HepG2 (cell line): Measurements from ENCODE around the gene C10orf143. TPM values are rescaled to one million over a fixed set of nuclear protein-coding genes. Genes with fewer than 3 reads are reported as not detected.

Experiments
- ATAC-seq: fragments of 200-7000 bp; cut with Tn5 transposase; 3 replicates; pipeline ENCODE4 v1.9.1; 2020; ENCODE audit warnings: mild to moderate bottlenecking, moderate library complexity
- BruUV-seq: library from RNA; stranded (reverse); fragments of 400-500 nt; replicated peaks from 2 replicates; lab custom pipeline; 2021; lab: Mats Ljungman, UMichigan
- CTCF ChIA-PET: fragments of 300-600 bp; formaldehyde crosslinking; extraction: SDS; loops from one replicate; lab custom pipeline; 2021; ENCODE audit warnings: low total read pairs, inconsistent platforms, low intra/inter-chr PET ratio; lab: Yijun Ruan, JAX
- POLR2A ChIA-PET: fragments of 350-600 bp; sonication (Branson Sonifier 250); formaldehyde crosslinking; loops from one replicate; lab custom pipeline; 2020; ENCODE audit warnings: antibody characterized with exemption, inconsistent platforms; lab: Yijun Ruan, JAX
- DNase-seq: peaks from one replicate; pipeline ENCODE4 v3.0.0-alpha.2; 2015; ENCODE audit warnings: low spot score
- FAIRE-seq: peaks from 3 replicates; lab custom pipeline; 2011; peaks lifted over from hg19 to GRCh38; lab: Jason Lieb, UNC
- H2AFZ ChIP-seq: one replicate; pipeline ENCODE4 v1.6.1; 2011; ENCODE audit warnings: low read length, inconsistent platforms
- H3K27ac ChIP-seq: fragments of 300-600 bp; 3 replicates; pipeline ENCODE4 v1.8.0; 2011; ENCODE audit warnings: mixed run types, mild to moderate bottlenecking, mixed read lengths, low read length, inconsistent platforms; ENCODE audit not compliant: insufficient read depth; ENCODE audit errors: extremely low read length
- H3K27me3 ChIP-seq, 2 experiments: fragments of 200-600 bp in 1 of 2; 2 replicates in 1 of 2; 3 replicates in 1 of 2; pipeline versions ENCODE4 v1.6.0 to v1.8.0; 2011; ENCODE audit warnings: low read length in 2 of 2, mild to moderate bottlenecking in 2 of 2, moderate library complexity in 2 of 2, inconsistent platforms in 1 of 2; ENCODE audit not compliant: insufficient read depth in 2 of 2, control insufficient read depth in 1 of 2
- H3K36me3 ChIP-seq, 2 experiments: fragments of 200-600 bp in 1 of 2; replicated peaks in 1 of 2; 2 replicates in 1 of 2; 3 replicates in 1 of 2; pipeline versions ENCODE4 v1.5.1 to v1.8.0; 2011; ENCODE audit warnings: low read length in 2 of 2, inconsistent platforms in 1 of 2; ENCODE audit not compliant: insufficient read depth in 2 of 2, control insufficient read depth in 1 of 2
- H3K4me1 ChIP-seq: 2 replicates; pipeline ENCODE4 v1.5.1; 2012; ENCODE audit warnings: low read length, inconsistent platforms; ENCODE audit not compliant: insufficient read depth
- H3K4me2 ChIP-seq: 2 replicates; pipeline ENCODE4 v1.6.0; 2011; ENCODE audit warnings: low read depth, low read length, inconsistent platforms
- H3K4me3 ChIP-seq, 3 experiments: fragments of 200-600 bp in 1 of 3; sonication (generic), shearing (Covaris generic) in 1 of 3; replicated peaks in 1 of 3; 2 replicates each; pipeline ENCODE4 v1.5.1; 2011 to 2016; ENCODE audit warnings: low read length in 3 of 3, inconsistent platforms in 2 of 3, low read depth in 2 of 3, mild to moderate bottlenecking in 2 of 3, control low read depth in 1 of 3, mixed read lengths in 1 of 3; ENCODE audit not compliant: insufficient read depth in 1 of 3
- H3K79me2 ChIP-seq: one replicate; pipeline ENCODE4 v1.6.1; 2011; ENCODE audit warnings: low read length, inconsistent platforms; ENCODE audit not compliant: insufficient read depth
- H3K9ac ChIP-seq: 2 replicates; pipeline ENCODE4 v1.6.0; 2011; ENCODE audit warnings: mild to moderate bottlenecking, low read depth, low read length, inconsistent platforms; ENCODE audit not compliant: insufficient read depth
- H3K9me3 ChIP-seq: 2 replicates; pipeline ENCODE4 v1.5.1; 2012; ENCODE audit warnings: mild to moderate bottlenecking, low read length
- H4K20me1 ChIP-seq: 2 replicates; pipeline ENCODE4 v1.6.0; 2011; ENCODE audit warnings: inconsistent platforms, mild to moderate bottlenecking, low read length, moderate library complexity; ENCODE audit not compliant: insufficient read depth
- CEBPG ChIP-seq: IDR thresholded peaks from 2 replicates; pipeline ENCODE4 v1.6.1; 2016
- MNT ChIP-seq: fragments of 450-650 bp; IDR thresholded peaks from 2 replicates; pipeline ENCODE4 v1.6.1; 2016
- PRDM15 ChIP-seq: sonication (generic); formaldehyde crosslinking; IDR thresholded peaks from 2 replicates; pipeline ENCODE4 v1.4.0; 2020; ENCODE audit warnings: missing genetic modification reagents
- RNF219 ChIP-seq: sonication (generic); formaldehyde crosslinking; IDR thresholded peaks from 2 replicates; pipeline ENCODE4 v1.5.0; 2020; ENCODE audit warnings: mild to moderate bottlenecking, missing genetic modification reagents
- SIX4 ChIP-seq: sonication (generic); formaldehyde crosslinking; IDR thresholded peaks from 2 replicates; pipeline ENCODE4 v1.4.0; 2020; ENCODE audit warnings: missing genetic modification reagents
- TERF1 ChIP-seq: sonication (generic); formaldehyde crosslinking; IDR thresholded peaks from 2 replicates; pipeline ENCODE4 v1.8.0; 2022; ENCODE audit warnings: mild to moderate bottlenecking, missing genetic modification reagents, moderate library complexity
- TOPORS ChIP-seq: sonication (generic); formaldehyde crosslinking; IDR thresholded peaks from 2 replicates; pipeline ENCODE4 v1.8.0; 2023; ENCODE audit warnings: mild to moderate bottlenecking, missing genetic modification reagents
- XBP1 ChIP-seq: sonication (generic); formaldehyde crosslinking; IDR thresholded peaks from 2 replicates; pipeline ENCODE4 v1.5.0; 2020; ENCODE audit warnings: missing genetic modification reagents
- ZNF180 ChIP-seq: sonication (generic); formaldehyde crosslinking; IDR thresholded peaks from 2 replicates; pipeline ENCODE4 v1.4.0; 2020; ENCODE audit warnings: low read depth, missing genetic modification reagents, borderline replicate concordance
- ZNF383 ChIP-seq: sonication (generic); formaldehyde crosslinking; IDR thresholded peaks from 2 replicates; pipeline ENCODE4 v1.4.0; 2020; ENCODE audit warnings: missing genetic modification reagents, mild to moderate bottlenecking, borderline replicate concordance
- ZNF543 ChIP-seq: sonication (generic); formaldehyde crosslinking; IDR thresholded peaks from 2 replicates; pipeline ENCODE4 v1.4.0; 2020; ENCODE audit warnings: mild to moderate bottlenecking, missing genetic modification reagents
- ZNF569 ChIP-seq: sonication (generic); formaldehyde crosslinking; IDR thresholded peaks from 2 replicates; pipeline ENCODE4 v1.5.0; 2020; ENCODE audit warnings: mild to moderate bottlenecking, missing genetic modification reagents, moderate library complexity, borderline replicate concordance
- ZNF652 ChIP-seq: IDR thresholded peaks from 2 replicates; pipeline ENCODE4 v1.6.1; 2016; ENCODE audit warnings: low read depth, borderline replicate concordance
- ZNF788 ChIP-seq: sonication (generic); formaldehyde crosslinking; IDR thresholded peaks from 2 replicates; pipeline ENCODE4 v1.5.0; 2020; ENCODE audit warnings: mild to moderate bottlenecking, missing genetic modification reagents, borderline replicate concordance
- WGBS: methylation state at CpG from one replicate; pipeline ENCODE4 v1.1.6; 2017; ENCODE audit warnings: low lambda C conversion rate; 5-methylcytosine and 5-hydroxymethylcytosine counted together
- in situ Hi-C: cut with HindIII; loops from 2 replicates; pipeline ENCODE4 v1.10.0; 2017; ENCODE audit warnings: low pct_unique_long_range_greater_than_20kb; ENCODE audit not compliant: extremely low pct_ligation_motif_present
- intact Hi-C: fragments of 100-400 bp; cut with micrococcal nuclease; formaldehyde crosslinking; loops from one replicate; pipeline ENCODE4 v1.10.0; 2022; ENCODE audit not compliant: unreplicated experiment
- polyA plus RNA-seq, 8 experiments: library from polyadenylated mRNA; depleted of rRNA in 3 of 8; stranded (reverse) in 7 of 8; unstranded in 1 of 8; fragments of >200 nt; fragmentation: Illumina TruSeq in 4 of 8; extraction: Trizol in 4 of 8; gene quantifications; 2 replicates each; pipeline versions ENCODE4 v1.2.1 to v1.2.3, GENCODE V29; 2011 to 2016; ENCODE audit warnings: low read depth in 4 of 8, missing spikeins in 1 of 8, mixed read lengths in 1 of 8; ENCODE audit not compliant: insufficient read depth in 1 of 8
- total RNA-seq, 5 experiments: library from RNA; depleted of rRNA; stranded (reverse); fragments of >200 nt; fragmentation: Illumina TruSeq; extraction: Trizol; gene quantifications; 2 replicates each; pipeline ENCODE4 v1.2.3, GENCODE V29; 2016; ENCODE audit warnings: low read depth in 1 of 5

The C10orf143 gene
- total and polyA plus RNA-seq, 2 of the 13 experiments (the other 11 are each of a cell fraction or from before 2014, with no cell fraction given): 0.21 to 0.91 TPM

GRCh38 chr10:130136226-130137089, 25.8 kb upstream of the C10orf143 start, which contains the start of gene GLRX3:
TSS of gene GLRX3 (plus strand) at chr10:130136391. CDS start at chr10:130136421, 30 bp downstream.
- peak within 1 kb of the TSS; percentile 66 to 90 (median 74) for H3K4me3 ChIP-seq
- WGBS: 3% methylated on average over 7 of the region's 96 CpGs
- H3K9ac ChIP-seq: peak within 1 kb of the TSS; percentile 88
- in situ Hi-C loops: no loop called here
- peaks cover 49% of the 10 kb centered on the region for H3K79me2 ChIP-seq
- CTCF ChIA-PET: no interaction called here
- ATAC-seq (peak; percentile 80), FAIRE-seq (no peak), DNase-seq (peak; percentile 68)
- BruUV-seq: no TSS peak
- H2AFZ ChIP-seq: no peak within 1 kb of the TSS
- peak within 1 kb of the TSS; percentile 81 for H3K27ac ChIP-seq
- peaks cover 56% of the 10 kb centered on the region for H3K4me1 ChIP-seq
- intact Hi-C loops: loop anchor here (1.0 kb wide), 1 partner anchor 26 kb away; the partner anchor contains the start of gene C10orf143
- H3K27me3 ChIP-seq: peaks cover 0 to 13% of the 10 kb centered on the region in 2 experiments; a peak in 2 of 5 replicates
- H4K20me1 ChIP-seq: peaks cover 33% of the 10 kb centered on the region
- peak within 1 kb of the TSS; percentile 88 for H3K4me2 ChIP-seq
- 0 out of 5 replicates have a peak, but pooled peaks cover 0 to under 1% of the 10 kb centered on the region in 2 experiments for H3K36me3 ChIP-seq
- POLR2A ChIA-PET: interaction anchor here (0.8 to 5.9 kb wide), 4 partner anchors 9 to 26 kb away, joined by 3 to 221 read pairs (median 4); partner anchors contain the start of gene C10orf143
- no peaks in the 10 kb centered on the region for H3K9me3 ChIP-seq
- 0 out of 2 replicates have a peak, but pooled peaks have one; percentile 17 for TF ChIP-seq RNF219 (CRISPR knock-in tag)
- no peak for TF ChIP-seq ZNF180 (CRISPR knock-in tag)
- TF ChIP-seq CEBPG (CRISPR knock-in tag): 0 out of 2 replicates have a peak, but pooled peaks have one; percentile 4
- TF ChIP-seq MNT: peak; percentile 7; the same call in 1 of the 2 replicates
- no peak; the same call in 1 of the 2 replicates for TF ChIP-seq ZNF569
- TF ChIP-seq PRDM15 (CRISPR knock-in tag): no peak
- TF ChIP-seq TOPORS (CRISPR knock-in tag): no peak
- no peak for TF ChIP-seq ZNF788 (CRISPR knock-in tag)
- no peak for TF ChIP-seq ZNF383 (CRISPR knock-in tag)
- TF ChIP-seq ZNF543 (CRISPR knock-in tag): peak; percentile 75
- TF ChIP-seq ZNF652: no peak
- TF ChIP-seq TERF1 (CRISPR knock-in tag): no peak
- no peak for TF ChIP-seq XBP1 (CRISPR knock-in tag)
- no peak for TF ChIP-seq SIX4 (CRISPR knock-in tag)
